SJCRH30 (cell line): ENCODE data around the gene EI24. TPM values are rescaled to one million over a fixed set of nuclear protein-coding genes. Genes with fewer than 3 reads are reported as not detected.
A peak's percentile ranks its signal among the peaks of the same experiment; 100 is the strongest.

Experiments
- DNase-seq, 2 experiments: peaks; one replicate each; pipeline ENCODE4 v3.0.0-alpha.2; 2015 to 2020
- H3K27ac ChIP-seq: fragments of 250-450 bp; sonication (Bioruptor Pico); 2 replicates; pipeline ENCODE4 v1.5.1; 2020; ENCODE audit warnings: mild to moderate bottlenecking, moderate library complexity
- H3K27me3 ChIP-seq: fragments of 250-450 bp; sonication (Bioruptor Pico); 2 replicates; pipeline ENCODE4 v1.5.1; 2020; ENCODE audit warnings: mild to moderate bottlenecking, moderate library complexity
- H3K36me3 ChIP-seq: fragments of 250-450 bp; sonication (Bioruptor Pico); 2 replicates; pipeline ENCODE4 v1.5.1; 2020; ENCODE audit warnings: mild to moderate bottlenecking, moderate library complexity
- H3K4me1 ChIP-seq: fragments of 250-450 bp; sonication (Bioruptor Pico); 2 replicates; pipeline ENCODE4 v1.5.1; 2020; ENCODE audit warnings: mild to moderate bottlenecking, moderate library complexity
- H3K4me3 ChIP-seq: fragments of 250-450 bp; sonication (Bioruptor Pico); 2 replicates; pipeline ENCODE4 v1.5.1; 2020; ENCODE audit warnings: mild to moderate bottlenecking, moderate library complexity
- H3K9me3 ChIP-seq: fragments of 250-450 bp; sonication (Bioruptor Pico); replicated peaks from 2 replicates; pipeline ENCODE4 v1.5.1; 2020; ENCODE audit warnings: mild to moderate bottlenecking, moderate library complexity
- total RNA-seq: library from RNA; depleted of rRNA; stranded (reverse); fragments of >200 nt; shearing (Covaris generic); gene quantifications from 2 replicates; pipeline ENCODE4 v1.2.3, GENCODE V29; 2014

The EI24 gene
- total RNA-seq, 1 experiment from 2014 or later = 85.0 TPM

DNA sequence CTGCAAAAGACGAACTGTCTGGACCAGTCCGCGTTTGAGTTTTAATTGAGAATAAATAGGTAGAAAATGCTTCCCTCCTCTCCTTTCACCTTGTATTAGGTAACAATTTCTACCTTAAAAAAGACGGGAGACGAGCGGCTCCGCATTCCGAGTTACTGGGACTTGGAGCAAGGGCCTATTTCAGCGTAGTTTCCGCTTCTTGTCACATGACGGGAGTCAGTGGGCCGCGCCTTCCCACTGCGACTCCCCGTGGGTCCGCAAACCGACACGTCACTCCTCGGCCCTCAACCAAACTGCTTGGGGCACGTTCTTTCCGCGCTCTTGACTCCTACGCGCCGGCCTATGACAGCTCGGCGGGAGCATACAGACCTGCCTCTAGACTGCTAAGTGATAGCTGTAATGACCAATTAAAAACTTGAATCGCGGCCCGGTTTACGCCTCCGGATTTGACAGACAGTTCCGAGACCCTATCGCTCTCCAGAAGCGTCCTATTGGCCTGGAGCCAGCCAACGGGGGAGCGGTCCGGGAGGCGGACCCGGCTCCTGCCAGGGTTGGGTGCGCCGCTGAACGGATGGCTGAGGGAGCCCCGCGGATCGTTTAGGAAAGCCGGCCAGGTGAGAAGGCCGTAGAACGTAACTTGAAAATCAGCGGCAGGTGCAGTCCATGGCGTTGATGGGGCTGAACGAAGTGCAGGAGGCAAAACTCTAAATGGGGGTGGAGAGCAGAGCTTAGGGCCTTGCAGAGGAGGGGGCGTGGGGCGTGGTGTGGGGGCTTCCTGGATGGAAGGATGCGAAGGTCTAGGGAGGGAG lies 23.2 kb downstream of the EI24 start, which contains the start of gene STT3A:
TSS of gene STT3A (plus strand) at position 548 of the 809 bp plus-strand sequence. CDS start 3,064 bp downstream, outside the sequence.
- Histone ChIP-seq H3K27me3 (no peaks in the 10 kb centered on the region), H3K9me3 (no peaks in the 10 kb centered on the region), H3K36me3 (peaks cover 7% of the 10 kb centered on the region), H3K27ac (peak within 1 kb of the TSS; percentile 68), H3K4me1 (no peaks in the 10 kb centered on the region), H3K4me3 (peak within 1 kb of the TSS; percentile 74)
- peak; percentile 96 to 97 for DNase-seq

DNA sequence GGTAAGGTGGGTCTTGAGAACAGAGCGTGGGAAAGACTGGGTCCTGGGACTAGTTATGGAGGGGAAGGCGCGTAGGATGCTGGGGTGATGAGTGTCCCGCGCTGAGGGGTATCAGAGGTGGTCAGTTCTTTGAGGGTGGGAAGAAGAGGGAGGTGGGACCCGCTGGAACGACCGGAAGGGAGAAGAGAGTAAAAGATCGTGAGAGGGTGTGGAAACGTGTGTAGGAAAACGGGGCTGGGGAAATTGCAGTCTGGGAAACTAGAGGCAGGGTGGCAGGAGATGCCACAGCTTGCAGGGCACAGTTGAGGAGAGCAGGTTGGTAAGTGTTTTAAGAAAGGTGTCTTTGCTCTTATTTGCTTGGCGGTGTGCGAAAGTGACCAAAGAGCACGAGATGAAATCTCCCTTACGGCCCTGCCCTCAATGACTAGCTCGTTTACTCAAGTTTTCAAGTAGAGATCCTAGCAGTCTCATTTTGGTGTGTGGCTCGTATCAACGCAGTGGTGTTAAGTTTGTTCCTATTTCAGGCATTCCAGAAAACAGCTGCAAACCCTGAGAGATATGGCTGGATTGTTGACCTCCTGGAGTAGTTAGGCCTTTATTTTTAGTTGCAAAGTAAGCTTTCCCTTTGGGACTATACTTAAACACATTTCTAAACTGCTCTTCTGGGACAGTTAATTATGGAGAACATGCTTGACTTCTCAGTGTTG lies 24.0 kb downstream of the EI24 start:
- Histone ChIP-seq H3K4me3 (peak overlapping the region; percentile 74), H3K9me3 (no peaks in the 10 kb centered on the region), H3K27me3 (no peaks in the 10 kb centered on the region), H3K4me1 (no peaks in the 10 kb centered on the region), H3K27ac (peak overlapping the region; percentile 44; the same call in 1 of the 2 replicates), H3K36me3 (peaks cover 7% of the 10 kb centered on the region)
- peak; percentile 43 to 55 for DNase-seq

GRCh38 chr11:125594958-125595357 lies 25.7 kb downstream of the EI24 start:
- Histone ChIP-seq H3K4me3 (no peak overlapping the region), H3K4me1 (no peaks in the 10 kb centered on the region), H3K36me3 (peaks cover 7% of the 10 kb centered on the region), H3K9me3 (no peaks in the 10 kb centered on the region), H3K27me3 (no peaks in the 10 kb centered on the region), H3K27ac (no peak overlapping the region)
- DNase-seq = no peak

DNA sequence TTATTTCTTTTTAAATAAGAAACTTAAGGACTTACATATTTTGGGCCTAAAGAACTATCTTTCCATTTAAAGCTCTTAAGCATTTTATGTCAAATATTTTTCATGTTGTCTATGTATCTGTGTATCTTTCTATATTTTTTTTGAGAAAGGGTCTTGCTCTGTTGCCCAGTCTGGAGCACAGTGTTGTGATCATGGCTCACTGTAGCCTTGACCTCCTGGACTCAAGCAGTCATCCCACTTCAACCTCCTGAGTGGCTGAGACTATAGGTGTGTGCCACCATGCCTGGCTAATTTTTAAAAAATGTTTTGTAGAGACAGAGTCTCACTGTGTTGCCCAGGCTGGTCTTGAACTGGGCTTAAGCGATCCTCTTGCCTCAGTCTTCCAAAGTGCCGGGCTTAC lies 31.4 kb downstream of the EI24 start:
- Histone ChIP-seq H3K27ac (no peak overlapping the region), H3K4me1 (no peaks in the 10 kb centered on the region), H3K27me3 (no peaks in the 10 kb centered on the region), H3K9me3 (no peaks in the 10 kb centered on the region), H3K36me3 (peaks cover 25% of the 10 kb centered on the region), H3K4me3 (no peak overlapping the region)
- no peak for DNase-seq

DNA sequence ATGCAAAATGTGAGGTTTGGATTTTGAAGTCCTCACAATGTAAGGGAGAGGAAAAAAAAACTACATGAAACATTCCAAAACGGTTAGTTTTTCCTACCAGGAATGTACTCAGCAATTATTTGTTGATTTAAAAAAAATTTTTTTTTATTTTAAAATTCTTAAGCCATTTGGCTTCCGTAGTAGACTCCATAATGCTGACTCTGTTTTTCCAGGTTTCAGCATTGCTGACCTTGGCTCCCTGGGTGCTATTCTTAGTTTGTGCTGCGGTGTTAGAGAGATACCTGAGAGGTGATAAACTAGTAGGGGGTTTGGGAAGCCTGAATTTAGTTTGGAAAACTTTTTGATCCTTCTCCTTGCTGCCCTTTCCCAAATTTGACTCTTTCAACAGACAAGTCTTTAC lies 33.9 kb downstream of the EI24 start:
- no peak overlapping the region for H3K4me3 ChIP-seq
- H3K27me3 ChIP-seq = no peaks in the 10 kb centered on the region
- no peaks in the 10 kb centered on the region for H3K9me3 ChIP-seq
- peaks cover 23% of the 10 kb centered on the region for H3K36me3 ChIP-seq
- H3K27ac ChIP-seq = no peak overlapping the region
- no peaks in the 10 kb centered on the region for H3K4me1 ChIP-seq
- no peak for DNase-seq

DNA sequence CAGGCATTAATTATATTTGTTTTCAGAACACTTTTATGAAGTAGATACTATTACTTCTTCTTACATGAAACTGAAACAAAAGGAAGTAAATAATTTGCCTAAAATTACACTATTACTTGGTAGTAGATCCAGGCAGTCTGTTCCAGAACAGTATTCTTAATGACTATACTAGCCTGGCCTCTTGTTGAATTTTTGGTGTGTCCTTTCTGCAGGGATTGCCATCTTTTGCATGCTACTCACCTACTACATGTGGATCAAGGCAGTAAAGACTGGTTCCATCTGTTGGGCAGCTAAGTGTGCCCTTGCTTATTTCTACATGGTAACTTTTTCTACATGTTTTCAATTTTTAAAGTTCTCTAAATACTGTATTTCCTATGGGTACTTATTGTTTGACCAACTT lies 36.1 kb downstream of the EI24 start:
- Histone ChIP-seq H3K4me3 (no peak overlapping the region), H3K27ac (no peak overlapping the region), H3K36me3 (peaks cover 33% of the 10 kb centered on the region), H3K4me1 (no peaks in the 10 kb centered on the region), H3K27me3 (no peaks in the 10 kb centered on the region), H3K9me3 (no peaks in the 10 kb centered on the region)
- DNase-seq = no peak

- peaks cover 39% of the 10 kb centered on the region for H3K36me3 ChIP-seq
These were observed 40.3 kb downstream of the EI24 start for GRCh38 chr11:125609545-125609944.

DNA sequence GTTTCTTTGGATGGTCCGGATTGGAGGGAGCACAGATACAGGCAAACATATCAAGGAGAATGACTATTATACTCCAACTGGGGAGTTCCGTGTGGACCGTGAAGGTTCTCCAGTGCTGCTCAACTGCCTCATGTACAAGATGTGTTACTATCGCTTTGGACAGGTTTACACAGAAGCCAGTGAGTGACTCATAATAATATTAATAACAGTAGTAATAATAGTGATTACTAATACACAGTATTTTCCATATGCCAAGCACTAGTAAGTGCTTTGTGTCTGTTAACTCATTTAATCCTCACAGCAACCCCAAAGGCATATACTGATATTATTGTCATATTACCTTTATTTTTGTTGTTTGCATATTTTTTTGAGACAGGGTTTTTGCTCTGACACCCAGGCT lies 49.1 kb downstream of the EI24 start:
- DNase-seq = no peak
- H3K27ac ChIP-seq = no peak overlapping the region
- no peaks in the 10 kb centered on the region for H3K9me3 ChIP-seq
- 0 out of 2 replicates have a peak, but pooled peaks cover 3% of the 10 kb centered on the region for H3K4me1 ChIP-seq
- no peaks in the 10 kb centered on the region for H3K27me3 ChIP-seq
- H3K36me3 ChIP-seq = peaks cover 44% of the 10 kb centered on the region
- no peak overlapping the region for H3K4me3 ChIP-seq

More at GRCh38 chr11:125609545-125609944, 40.3 kb downstream of the EI24 start:
- Histone ChIP-seq H3K4me1 (no peaks in the 10 kb centered on the region), H3K4me3 (no peak overlapping the region), H3K27ac (no peak overlapping the region), H3K27me3 (no peaks in the 10 kb centered on the region), H3K9me3 (no peaks in the 10 kb centered on the region)
- no peak for DNase-seq

- Histone ChIP-seq H3K9me3 (no peaks in the 10 kb centered on the region), H3K36me3 (peaks cover 40% of the 10 kb centered on the region), H3K4me3 (no peak overlapping the region), H3K27ac (no peak overlapping the region), H3K4me1 (0 out of 2 replicates have a peak, but pooled peaks cover 3% of the 10 kb centered on the region), H3K27me3 (no peaks in the 10 kb centered on the region)
- no peak for DNase-seq
These were observed 52.7 kb downstream of the EI24 start for GRCh38 chr11:125621995-125622394.

- no peak for DNase-seq
- Histone ChIP-seq H3K4me1 (0 out of 2 replicates have a peak, but pooled peaks cover 3% of the 10 kb centered on the region), H3K36me3 (peaks cover 31% of the 10 kb centered on the region), H3K27me3 (no peaks in the 10 kb centered on the region), H3K4me3 (no peak overlapping the region), H3K9me3 (no peaks in the 10 kb centered on the region), H3K27ac (no peak overlapping the region)
These were observed 53.8 kb downstream of the EI24 start for GRCh38 chr11:125623064-125623463.

DNA sequence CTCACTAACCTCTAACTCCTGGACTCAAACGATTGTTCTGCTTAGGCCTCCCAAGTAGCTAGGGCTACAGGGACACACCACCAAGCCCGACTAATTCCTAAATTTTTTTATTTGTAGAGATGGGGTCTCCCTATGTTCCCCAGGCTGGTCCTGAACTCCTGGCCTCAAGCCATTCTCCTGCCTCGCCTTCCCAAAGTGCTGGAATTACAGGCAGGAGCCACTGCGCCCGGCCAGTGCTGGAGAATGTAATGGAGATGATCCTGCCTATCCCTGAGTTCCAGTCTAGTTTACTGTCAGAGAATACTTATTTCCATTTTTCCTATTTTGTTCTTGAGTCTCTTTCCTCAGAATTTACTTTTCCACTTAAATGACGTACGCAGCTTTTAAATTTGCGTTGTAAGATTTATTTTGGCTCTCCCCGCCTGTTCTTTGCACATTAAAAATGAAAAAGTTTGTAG lies 55.5 kb downstream of the EI24 start, which contains the start of gene CHEK1:
TSS of gene CHEK1 (plus strand) at position 408 of the 458 bp plus-strand sequence. CDS start 1,606 bp downstream, outside the sequence.
- H3K9me3 ChIP-seq = no peaks in the 10 kb centered on the region
- peaks cover 27% of the 10 kb centered on the region for H3K36me3 ChIP-seq
- H3K27ac ChIP-seq = peak within 1 kb of the TSS; percentile 84
- peak within 1 kb of the TSS; percentile 63 for H3K4me3 ChIP-seq
- no peaks in the 10 kb centered on the region for H3K27me3 ChIP-seq
- H3K4me1 ChIP-seq = 0 out of 2 replicates have a peak, but pooled peaks cover 3% of the 10 kb centered on the region
- peak in 1 of 2 experiments; percentile 8 for DNase-seq

DNA sequence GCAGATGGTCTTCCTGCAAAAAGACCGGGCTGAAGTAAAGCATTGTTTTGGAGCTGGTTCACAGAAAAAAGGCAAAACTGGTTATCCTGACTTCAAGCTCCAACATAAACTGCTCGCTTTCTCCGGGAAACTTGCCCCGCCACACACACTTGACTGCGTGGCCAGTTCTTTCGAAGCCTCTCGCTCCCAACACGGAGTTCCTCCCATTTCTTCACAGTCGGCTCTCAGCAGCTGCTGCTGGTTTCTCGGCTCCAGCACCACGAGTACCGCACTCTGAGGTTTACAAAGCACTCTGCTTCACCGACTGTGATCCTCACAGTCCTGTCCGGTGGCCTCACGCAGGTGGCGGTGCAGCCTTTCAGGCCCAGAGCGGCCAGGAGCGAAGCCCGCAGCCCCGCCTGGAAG lies 56.0 kb downstream of the EI24 start:
- H3K27me3 ChIP-seq = no peaks in the 10 kb centered on the region
- no peaks in the 10 kb centered on the region for H3K9me3 ChIP-seq
- H3K36me3 ChIP-seq = peaks cover 28% of the 10 kb centered on the region
- no peak for DNase-seq
- peak overlapping the region; percentile 84 for H3K27ac ChIP-seq
- H3K4me1 ChIP-seq = 0 out of 2 replicates have a peak, but pooled peaks cover 3% of the 10 kb centered on the region
- H3K4me3 ChIP-seq = peak overlapping the region; percentile 63

GRCh38 chr11:125625630-125626287 lies 56.5 kb downstream of the EI24 start:
- peak; percentile 87 to 91 for DNase-seq
- no peaks in the 10 kb centered on the region for H3K9me3 ChIP-seq
- peaks cover 26% of the 10 kb centered on the region for H3K36me3 ChIP-seq
- peak overlapping the region; percentile 63 for H3K4me3 ChIP-seq
- H3K27ac ChIP-seq = peak overlapping the region; percentile 84
- H3K27me3 ChIP-seq = no peaks in the 10 kb centered on the region
- H3K4me1 ChIP-seq = 0 out of 2 replicates have a peak, but pooled peaks cover 3% of the 10 kb centered on the region

- H3K4me3 ChIP-seq = peak overlapping the region; percentile 63
- H3K4me1 ChIP-seq = 0 out of 2 replicates have a peak, but pooled peaks cover 3% of the 10 kb centered on the region
- DNase-seq = peak; percentile 86 to 90
- H3K36me3 ChIP-seq = peaks cover 25% of the 10 kb centered on the region
- H3K27me3 ChIP-seq = no peaks in the 10 kb centered on the region
- H3K27ac ChIP-seq = peak overlapping the region; percentile 84
- H3K9me3 ChIP-seq = no peaks in the 10 kb centered on the region
These were observed 57.1 kb downstream of the EI24 start for GRCh38 chr11:125626288-125626950.
